Stimulated activated CD8-positive, alpha-beta memory T cell treated with anti-CD3 and anti-CD28 coated beads, Interleukin-15, amount 100 ng/mL, for 24 hours (primary cell): Measurements from ENCODE around the gene NSRP1.
"Not testable (repeated sequence)": the region's sequence is repeated elsewhere in the genome, so short reads cannot be mapped to it uniquely, and the experiment has no call there.

Experiments
- DNase-seq: peaks from one replicate; pipeline ENCODE4 v3.0.0-alpha.2; 2020; ENCODE audit warnings: low read depth

NSRP1 gene

DNA sequence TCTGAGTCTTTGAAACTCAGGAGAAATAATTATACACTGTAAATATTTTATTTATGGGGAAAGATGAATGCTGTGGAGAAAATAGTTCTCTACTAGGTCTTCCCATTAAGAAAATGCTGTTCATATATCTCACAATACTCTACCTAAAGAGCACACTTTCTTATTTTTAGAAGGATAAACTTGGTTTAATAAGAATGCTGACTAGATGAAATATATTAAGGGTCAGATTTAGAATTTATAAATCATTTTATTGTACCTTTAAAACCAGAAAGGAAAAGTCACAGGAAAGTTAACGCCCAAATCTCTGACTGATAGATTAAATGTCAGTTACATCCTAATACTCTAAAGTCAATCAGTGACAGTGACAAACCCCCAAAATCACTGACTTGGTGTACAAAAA is 70.1 kb downstream of the NSRP1 start:
- no peak for DNase-seq

- no peak for DNase-seq
These were observed 71.0 kb downstream of the NSRP1 start for GRCh38 chr17:30187573-30187972.

- DNase-seq, result no peak
These were observed 71.8 kb downstream of the NSRP1 start for GRCh38 chr17:30188211-30188939.

DNA sequence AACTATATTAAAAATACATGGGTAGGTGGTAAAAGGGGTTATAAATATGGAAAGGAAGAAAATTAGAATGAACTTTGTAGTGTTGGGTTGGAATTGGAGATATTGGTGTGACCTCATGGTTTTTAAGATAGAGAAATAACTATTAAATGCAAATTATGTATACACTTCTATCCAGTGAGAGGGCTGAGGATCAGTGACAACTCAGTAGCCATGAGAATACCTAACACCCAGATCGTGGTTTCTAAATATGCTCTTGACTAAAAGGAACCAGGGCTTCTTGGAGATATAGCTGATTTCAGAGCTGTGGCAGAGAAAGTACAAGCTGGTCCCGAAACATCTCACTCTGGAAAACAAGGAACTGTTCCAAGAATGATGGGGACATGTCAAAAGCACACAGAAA is 74.5 kb downstream of the NSRP1 start:
- no peak for DNase-seq

- no peak for DNase-seq
These were observed 79.9 kb downstream of the NSRP1 start for GRCh38 chr17:30196504-30196903.

DNA sequence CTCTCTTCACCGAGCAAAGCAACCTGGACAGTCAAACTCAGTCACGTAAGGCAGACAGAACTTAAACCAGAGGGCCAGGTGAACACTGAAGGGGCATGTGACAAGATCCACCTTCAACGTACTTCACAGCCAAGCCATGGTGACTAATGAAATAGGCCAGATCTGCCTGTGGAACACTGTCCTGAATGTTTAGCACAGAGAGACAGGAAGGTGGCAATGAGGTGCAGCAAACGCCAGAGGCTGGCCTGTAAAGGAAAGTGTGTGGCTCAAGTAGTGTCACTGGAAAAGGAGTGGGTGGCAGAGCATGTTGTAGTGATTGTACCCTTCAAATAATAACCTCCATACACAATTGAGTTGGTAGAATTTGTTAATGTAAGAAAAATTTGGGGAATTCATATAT is 80.8 kb downstream of the NSRP1 start:
- DNase-seq, result no peak

- DNase-seq, result no peak
These were observed 83.0 kb downstream of the NSRP1 start for GRCh38 chr17:30199600-30199999.

DNA sequence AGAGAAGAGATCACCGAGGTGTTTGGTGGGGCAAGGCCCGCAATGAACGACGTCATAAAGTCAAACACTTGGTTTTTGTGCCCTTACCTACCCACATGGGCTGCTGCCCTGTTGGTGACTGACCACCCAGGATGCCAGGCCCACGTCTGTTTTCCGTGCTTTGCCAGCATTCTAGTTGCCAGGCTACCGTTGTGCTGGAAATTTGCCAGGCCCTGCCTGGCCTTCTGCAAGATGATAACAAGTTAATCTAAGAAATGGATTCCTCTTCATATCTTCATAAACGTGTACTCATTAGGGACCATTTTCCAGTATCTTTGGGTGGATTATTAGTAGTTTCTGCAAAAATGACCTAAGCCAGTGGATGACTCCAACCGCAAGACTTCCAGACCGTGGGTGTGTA is 83.5 kb downstream of the NSRP1 start:
- no peak for DNase-seq

- DNase-seq, result not testable (repeated sequence)
These were observed 84.0 kb downstream of the NSRP1 start for GRCh38 chr17:30200656-30201055.

DNA sequence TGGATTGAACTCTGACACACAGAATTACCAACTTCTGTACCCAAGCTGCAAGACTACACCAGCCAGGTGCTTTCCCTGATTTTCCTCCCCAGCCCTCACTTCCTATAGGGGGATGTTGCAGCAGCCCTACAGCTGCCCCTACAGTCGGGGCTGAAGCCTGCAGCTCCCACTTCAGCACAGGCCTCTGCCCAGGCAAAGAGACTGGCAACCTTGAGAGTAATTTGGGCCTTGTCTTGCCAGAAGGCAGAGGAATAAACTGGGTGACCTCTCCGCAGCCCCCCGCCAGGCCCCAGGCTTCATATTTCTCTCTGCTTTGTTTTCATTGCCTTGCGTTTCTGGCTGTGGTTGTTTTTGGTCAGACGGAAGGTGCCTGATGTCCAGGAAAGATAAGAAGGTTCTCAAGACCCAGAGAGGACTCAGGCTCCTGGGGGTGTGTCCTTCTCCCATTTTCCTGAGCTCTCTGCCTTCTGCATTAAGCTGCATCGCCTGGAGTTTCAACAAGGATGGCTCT is 86.9 kb downstream of the NSRP1 start:
- no peak for DNase-seq

- no peak for DNase-seq
These were observed 91.0 kb downstream of the NSRP1 start for GRCh38 chr17:30207655-30208054.

DNA sequence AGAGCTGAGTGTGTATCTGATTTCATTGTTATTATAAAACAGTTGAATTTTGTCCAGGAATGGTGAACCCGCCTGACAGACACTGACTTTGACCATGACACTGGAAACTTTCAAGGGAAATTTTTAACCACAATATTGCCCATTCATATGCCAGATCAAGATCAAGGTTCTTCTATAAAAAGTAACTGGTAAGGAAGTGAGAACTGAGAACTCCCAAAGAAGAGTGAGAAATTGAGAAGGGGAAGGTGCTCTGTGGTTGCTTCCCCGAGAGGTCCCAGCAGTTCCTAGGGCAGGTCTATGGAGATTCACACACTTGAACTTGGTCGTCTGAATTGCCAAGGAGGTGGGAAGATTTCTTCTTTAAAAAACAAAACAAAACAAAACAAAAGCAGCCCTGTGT is 91.6 kb downstream of the NSRP1 start:
- DNase-seq, result no peak

DNA sequence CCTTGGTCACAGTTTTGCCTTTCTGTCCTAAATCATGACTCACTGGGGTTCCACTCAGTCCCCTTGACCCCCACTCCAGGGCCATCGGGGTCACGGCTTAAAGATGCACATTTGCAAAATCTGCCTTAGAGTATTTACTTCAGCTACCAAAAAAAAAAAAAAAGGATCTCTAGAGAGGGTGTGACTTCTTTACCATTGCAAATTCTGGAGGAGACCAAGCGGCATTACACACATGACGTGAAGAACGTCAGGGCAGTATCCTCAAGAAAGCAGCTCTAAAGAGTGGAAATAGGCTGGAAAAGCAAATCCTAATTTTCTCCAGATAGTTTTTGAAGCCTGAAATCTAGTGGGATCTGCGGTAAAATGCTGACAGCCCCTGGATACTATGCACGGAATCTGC is 93.3 kb downstream of the NSRP1 start:
- no peak for DNase-seq

DNA sequence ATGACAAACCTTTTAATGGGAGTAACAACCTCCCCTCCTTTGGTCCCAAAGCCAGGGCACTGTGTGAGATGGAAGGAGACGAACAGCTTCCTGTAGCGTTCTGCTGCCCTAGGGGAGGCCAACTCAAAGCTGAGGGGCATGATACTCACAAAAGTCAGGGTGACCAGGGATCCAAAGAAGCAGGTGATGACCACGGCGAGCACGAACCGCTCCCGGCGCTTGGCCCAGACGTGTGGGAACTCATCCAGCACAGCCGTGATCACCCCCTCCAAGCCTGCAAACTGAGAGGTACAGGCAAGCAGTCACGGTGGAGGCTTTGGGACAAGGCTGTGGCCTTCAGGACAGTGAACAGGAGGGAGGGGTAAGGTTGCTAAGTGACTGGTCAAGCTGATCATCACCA is 93.8 kb downstream of the NSRP1 start:
- DNase-seq, result no peak

DNA sequence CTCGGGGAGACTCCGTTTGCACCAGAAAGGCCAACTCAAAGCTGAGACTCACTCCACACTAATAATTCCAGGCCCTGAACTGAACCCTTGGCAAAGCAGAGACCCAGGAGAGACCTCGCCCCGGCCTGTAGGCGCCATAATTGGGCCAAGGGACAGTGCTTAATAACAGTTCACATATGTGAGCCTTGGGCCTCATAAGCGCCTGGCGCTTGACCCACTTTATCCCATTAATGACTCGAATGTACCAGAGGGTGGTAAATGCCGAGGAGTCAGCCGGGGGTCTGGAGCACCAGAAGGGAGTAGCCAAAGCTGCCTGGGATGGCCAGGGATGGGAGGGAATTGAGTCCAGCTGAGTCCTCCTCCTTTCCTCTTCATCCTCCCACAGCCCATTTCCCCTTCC is 94.3 kb downstream of the NSRP1 start:
- DNase-seq, result no peak

- no peak for DNase-seq
These were observed 94.8 kb downstream of the NSRP1 start for GRCh38 chr17:30211371-30211770.

DNA sequence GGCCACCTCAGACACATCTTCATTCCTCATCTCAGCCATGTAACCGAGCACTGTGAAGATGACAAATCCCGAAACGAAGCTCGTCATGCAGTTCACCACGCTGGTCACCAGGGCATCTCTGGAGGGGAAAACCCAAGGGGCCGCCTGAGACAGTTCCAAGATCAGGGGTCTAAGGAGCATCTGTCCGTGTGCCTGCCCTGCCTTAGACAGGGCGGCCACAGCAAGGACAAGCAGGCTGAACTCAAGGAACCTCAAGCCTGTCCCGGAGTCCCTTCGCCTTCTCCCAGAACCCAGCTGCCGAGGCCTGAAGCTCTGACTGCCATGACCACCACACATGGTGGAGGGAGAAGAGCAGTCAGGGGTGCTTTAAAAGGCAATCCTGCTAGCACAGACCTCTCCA is 96.1 kb downstream of the NSRP1 start:
- no peak for DNase-seq

- DNase-seq, result no peak
These were observed 100.4 kb downstream of the NSRP1 start for GRCh38 chr17:30217054-30217453.

- DNase-seq, result no peak
These were observed 101.2 kb downstream of the NSRP1 start for GRCh38 chr17:30217746-30218245.

GRCh38 chr17:30218799-30219198 is 102.2 kb downstream of the NSRP1 start:
- DNase-seq, result no peak

DNA sequence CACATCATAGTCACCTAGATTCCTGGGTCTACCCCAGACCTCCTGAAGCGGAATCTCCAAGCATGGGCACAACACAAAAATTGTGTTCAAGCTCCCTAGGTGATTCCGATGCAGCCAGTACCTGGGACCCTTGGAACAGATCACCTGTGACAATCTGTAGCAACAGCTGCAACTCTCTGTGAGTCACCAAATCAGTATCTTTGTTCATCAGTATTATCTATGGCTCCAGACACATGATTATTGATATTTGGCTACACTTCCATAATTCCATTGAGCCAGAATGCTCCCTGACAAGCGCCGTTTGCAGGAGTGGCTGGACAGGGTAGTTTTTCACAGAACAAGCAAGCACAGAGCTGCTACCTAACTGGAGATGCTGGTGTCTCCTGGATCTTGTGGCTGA is 102.7 kb downstream of the NSRP1 start:
- no peak for DNase-seq

DNA sequence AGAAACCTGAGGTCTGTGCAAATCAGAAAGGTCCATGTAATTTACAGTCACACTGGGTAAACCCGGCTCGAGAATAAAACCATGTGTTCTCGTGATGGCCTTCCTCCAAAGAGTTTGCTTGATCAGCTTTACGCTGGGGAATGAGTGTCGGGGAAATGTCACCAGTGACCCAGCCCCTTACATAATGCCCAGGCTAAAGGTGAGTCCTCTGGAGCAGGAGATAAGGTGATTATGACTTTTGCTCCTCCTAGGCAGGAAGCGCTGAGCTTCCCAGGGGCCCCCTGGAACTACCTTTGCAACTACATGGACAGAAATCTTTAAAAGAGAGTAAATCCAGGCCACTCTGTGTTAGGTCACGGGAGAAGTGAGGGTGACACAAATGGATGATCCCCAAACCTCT is 103.2 kb downstream of the NSRP1 start:
- no peak for DNase-seq

- no peak for DNase-seq
These were observed 103.8 kb downstream of the NSRP1 start for GRCh38 chr17:30220414-30220813.

GRCh38 chr17:30221346-30221745 is 104.7 kb downstream of the NSRP1 start:
- no peak for DNase-seq
